SKM-1 treated with dmso at 0.1 percent for 144 hours (cell line): ENCODE measurements around the gene MAST4.

Experiments
- DNase-seq: peaks from one replicate; lab custom pipeline; 2025; ENCODE audit not compliant: unreplicated experiment; lab: John Stamatoyannopoulos, UW

The MAST4 gene

GRCh38 chr5:67031692-67032091 is 435.5 kb downstream of the MAST4 start:
- no peak for DNase-seq

DNA sequence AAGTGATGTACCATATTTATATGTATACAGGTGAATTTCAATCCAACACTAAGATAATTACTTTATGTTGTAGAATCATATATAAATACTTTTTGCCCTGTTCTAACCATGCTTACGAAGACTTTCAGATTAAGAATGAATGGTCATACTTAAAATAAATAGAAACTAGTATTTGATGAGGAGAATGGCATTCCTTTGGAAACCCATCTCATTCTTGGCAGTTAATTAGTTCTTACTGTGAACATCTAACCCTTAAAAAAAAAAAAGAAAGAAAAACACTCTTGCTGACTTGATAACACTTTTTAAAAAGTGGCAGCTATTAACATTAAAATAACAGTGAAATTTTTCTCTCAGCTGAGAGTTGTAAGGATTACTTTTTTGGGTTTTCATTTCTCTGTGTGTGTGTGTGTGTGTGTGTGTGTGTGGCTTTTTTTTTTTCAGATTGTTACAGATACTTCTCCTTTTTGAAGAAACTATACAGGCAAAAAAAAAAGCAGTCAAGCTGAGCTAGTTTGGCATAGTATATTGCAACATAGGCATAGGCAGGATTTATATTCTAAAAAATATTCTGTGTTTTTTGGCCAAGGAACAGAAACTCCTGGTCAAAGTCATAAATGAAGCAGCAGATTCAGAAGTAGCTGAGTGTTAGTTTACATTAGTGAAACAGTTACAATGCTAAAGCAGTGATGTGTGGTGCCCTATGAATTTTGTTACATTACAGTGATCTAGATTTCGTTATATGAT is 436.9 kb downstream of the MAST4 start:
- peak; percentile 76 for DNase-seq

- DNase-seq, result peak; percentile 31
Observed at GRCh38 chr5:67033880-67034651, 437.9 kb downstream of the MAST4 start.

GRCh38 chr5:67035098-67035740 is 439.0 kb downstream of the MAST4 start:
- DNase-seq, result no peak

DNA sequence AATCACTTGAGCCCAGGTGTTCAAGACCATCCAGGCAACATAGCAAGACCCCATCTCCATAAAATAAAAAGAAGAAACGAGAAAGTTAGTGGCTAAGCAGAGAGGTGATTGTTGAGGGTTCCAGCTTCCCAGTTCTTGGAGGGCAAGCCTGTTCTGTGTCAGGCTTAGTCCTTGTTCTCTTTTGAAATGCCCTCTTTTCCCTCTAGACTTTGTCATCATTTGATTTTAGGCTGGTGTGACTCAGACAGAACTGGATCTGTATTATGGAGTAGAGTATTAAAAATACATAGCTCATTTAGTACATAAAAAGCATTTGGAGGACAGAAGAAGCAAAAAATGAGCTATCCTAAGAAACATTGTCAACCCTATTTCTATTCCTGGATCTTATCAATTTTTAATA is 441.0 kb downstream of the MAST4 start:
- no peak for DNase-seq

DNA sequence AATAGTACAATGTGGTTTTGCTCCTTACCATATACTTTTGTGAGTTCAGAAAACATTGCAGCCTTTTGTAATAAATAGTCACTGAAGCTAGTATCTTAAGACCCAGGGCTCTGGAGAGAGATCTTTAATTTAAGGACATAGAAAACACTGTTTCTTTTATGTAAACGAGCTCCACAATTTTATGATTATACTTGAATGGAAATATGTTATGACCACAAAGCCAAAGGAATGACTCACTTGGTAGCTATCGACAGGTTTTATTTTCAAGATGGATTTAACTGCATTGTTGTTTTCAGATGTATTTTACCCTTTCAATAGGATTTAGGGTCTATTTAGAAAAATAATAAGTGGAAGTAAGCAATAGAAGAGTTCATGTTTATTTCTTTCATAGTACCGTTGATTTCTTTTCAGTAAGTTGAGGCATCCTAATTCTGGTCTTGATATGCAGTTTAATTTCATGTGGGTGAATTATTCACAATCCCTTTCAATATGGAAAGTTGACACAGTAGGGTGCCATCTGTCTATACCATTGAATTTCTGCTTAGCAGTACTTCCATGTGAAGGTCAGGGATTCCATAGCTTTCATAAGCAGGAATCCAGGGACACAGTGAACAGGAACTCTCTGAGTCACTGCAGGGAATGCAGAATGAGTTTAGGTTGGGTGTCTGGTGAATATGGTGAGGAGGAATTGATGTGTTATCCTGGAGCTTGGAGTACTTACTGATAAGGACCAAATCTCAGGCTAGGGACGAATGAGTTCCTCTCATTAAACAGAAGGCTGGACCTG is 442.8 kb downstream of the MAST4 start:
- no peak for DNase-seq

DNA sequence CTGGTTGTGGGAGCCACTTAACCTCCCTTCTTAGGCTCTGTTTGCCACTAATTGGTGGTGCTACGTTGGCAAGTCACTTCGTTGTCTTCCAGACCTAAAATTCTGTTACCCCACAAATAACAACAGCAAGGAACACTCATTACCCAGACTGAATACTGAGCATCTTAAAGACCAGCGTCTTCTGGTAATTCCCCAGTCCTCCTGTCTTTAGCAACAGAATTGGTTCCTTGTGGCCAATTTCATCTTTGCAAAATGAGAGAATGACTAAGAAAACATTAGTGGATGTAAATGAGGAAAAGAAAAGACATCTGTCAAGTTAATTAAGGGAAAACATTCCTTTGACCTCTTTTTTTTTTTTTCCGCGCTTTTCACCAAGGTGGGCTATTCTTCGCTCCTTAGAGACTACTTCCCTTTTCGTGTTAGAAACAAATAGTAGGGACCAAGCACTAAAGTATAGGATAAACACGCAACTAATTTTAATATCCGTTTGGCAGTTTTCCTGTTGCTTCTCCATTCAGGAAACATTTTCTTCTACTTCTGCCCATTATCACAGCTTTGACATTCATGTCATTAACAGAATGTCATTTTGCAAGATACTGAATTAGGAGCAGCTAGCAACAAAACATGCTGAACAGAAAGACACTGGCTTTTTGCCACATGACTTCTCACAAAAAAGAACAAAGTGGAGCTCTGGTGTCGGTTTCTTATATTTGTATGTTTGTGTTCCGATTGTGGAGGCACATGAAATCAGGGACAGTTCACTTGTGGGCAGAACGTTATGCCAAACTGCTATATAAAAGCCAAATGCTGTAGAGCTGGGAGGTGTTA is 446.2 kb downstream of the MAST4 start:
- DNase-seq, result no peak

DNA sequence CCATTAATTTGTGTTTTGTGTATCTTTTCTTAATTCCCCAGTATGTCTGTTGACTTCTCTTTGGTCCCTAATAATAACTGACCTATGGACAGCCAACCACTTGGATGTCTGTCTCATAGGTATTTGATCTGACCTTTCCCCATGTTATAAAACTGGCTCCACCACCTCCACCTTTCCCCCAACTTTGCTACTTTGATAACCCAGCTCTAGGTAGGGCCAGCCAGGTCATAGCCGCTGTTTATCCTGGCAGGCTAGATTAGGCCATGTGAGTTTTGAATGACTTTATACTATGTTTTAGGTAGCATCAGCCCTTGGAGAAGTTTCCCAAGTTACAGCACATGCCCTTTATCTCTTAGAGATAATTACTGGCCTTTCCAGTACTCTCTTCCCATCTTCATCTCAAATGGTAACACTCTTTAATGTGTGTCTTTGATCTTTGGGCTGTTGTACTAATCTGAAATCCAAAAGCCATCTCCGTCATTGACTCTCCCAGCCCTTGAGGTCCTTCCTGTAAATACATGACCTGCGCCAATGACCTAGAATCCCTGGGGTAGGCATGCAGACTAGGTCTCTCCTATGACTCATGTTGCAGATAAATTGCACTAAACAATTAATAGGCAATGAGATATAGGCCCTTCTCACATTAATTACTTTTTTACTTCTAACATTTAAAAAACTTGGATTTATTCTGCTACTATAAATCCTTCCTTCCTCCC is 447.8 kb downstream of the MAST4 start:
- no peak for DNase-seq

GRCh38 chr5:67045816-67046740 is 449.9 kb downstream of the MAST4 start:
- DNase-seq, result no peak

DNA sequence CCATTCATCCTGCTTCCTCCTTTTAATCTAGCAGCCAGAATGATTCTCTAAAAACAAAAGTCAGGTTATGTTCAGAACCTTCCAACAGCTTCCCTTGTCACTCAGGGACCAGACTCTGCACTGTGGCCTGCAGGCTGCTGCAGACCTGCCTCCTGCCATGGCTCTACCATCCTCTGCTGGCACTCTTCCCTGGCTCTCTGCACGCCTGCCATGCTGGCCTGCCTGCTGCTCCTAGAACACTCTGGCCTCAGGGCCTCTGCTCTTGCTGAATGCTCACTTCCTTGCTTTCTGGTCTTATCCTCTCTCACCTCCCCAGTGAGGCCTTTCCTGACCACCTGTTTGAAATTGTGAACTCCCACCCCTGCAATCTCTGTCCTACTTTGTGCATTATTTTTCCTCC is 451.0 kb downstream of the MAST4 start:
- no peak for DNase-seq

DNA sequence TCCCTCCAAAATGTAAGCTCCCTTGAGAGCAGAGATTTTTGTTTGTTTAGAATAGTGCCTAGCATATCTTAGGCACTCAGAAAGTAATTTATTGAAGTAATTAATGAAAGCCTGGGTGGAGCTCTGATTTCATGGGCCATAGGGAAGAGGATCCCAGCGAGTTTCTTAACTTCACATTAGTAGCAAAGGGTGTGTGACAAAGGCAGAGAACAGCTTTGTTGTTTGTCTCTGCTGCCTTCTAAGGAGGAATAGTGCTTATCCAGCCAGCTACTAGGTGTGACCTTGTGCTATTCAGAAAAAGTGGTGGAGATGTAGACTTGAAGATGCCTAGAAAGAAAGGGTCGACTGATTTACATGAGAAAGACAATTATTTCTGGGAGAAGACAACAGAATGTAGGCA is 451.4 kb downstream of the MAST4 start:
- DNase-seq, result no peak

DNA sequence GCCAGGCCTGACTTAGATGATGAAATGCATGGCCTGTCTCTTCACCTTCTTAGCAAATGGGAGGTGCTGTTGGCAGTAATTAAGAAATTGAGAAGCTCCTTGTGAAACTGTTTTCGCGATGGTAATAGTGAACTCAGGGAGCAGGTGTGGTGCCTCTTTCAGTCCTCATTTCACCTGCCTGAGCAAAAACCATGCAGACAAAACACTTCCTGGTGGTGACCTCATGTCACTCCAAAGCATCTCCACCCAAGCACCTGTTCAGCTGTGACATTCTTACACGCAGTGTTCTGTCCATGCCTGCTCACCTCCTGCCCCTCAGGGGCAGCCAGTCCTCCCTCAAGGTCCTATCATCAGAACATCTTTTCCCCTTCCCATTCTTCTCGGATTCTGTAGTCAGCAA is 453.9 kb downstream of the MAST4 start:
- DNase-seq, result no peak

GRCh38 chr5:67050635-67051034 is 454.4 kb downstream of the MAST4 start:
- no peak for DNase-seq

DNA sequence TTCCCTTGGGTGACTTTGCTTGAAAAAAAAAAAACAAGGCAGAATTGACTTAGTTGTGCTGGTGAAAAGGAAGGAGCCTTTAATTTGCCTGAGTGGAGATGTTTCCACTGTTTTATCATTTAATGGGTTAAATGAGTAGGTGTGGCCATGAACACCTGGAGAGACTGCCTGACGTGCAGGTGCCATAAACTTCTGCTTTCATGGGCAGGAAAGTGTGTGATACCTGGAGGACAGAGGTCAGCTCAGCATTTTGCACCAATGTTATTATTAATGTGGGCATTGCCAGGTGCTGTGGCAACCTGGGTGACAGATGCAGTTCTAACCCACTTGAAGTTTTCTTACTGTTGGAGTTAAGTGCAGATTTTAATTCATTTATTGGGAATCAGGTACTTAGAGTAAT is 455.0 kb downstream of the MAST4 start:
- DNase-seq, result no peak

- DNase-seq, result no peak
Observed at GRCh38 chr5:67052034-67052433, 455.8 kb downstream of the MAST4 start.

GRCh38 chr5:67053229-67053628 is 457.0 kb downstream of the MAST4 start:
- DNase-seq, result no peak

- DNase-seq, result no peak
Observed at GRCh38 chr5:67058998-67059743, 463.0 kb downstream of the MAST4 start.
